Fibroblast of skin of scalp (primary cell): ENCODE data around the gene ABLIM2.

Source experiments
- DNase-seq: peaks from one replicate; pipeline ENCODE4 v3.0.0-alpha.2; 2013

Gene ABLIM2

GRCh38 chr4:8082517-8083055, 76.0 kb downstream of the ABLIM2 start:
- DNase-seq, result no peak

- DNase-seq, result no peak
These were observed 76.7 kb downstream of the ABLIM2 start for GRCh38 chr4:8081621-8082516.

GRCh38 chr4:8081171-8081570, 77.4 kb downstream of the ABLIM2 start:
- no peak for DNase-seq

GRCh38 chr4:8080754-8081065, 77.9 kb downstream of the ABLIM2 start:
- no peak for DNase-seq

GRCh38 chr4:8079916-8080753, 78.5 kb downstream of the ABLIM2 start:
- DNase-seq, result no peak

GRCh38 chr4:8079031-8079885, 79.4 kb downstream of the ABLIM2 start:
- no peak for DNase-seq

- no peak for DNase-seq
These were observed 80.0 kb downstream of the ABLIM2 start for GRCh38 chr4:8078610-8079015.

- no peak for DNase-seq
These were observed 80.5 kb downstream of the ABLIM2 start for GRCh38 chr4:8078109-8078494.

GRCh38 chr4:8077181-8078108, 81.2 kb downstream of the ABLIM2 start:
- DNase-seq, result no peak

GRCh38 chr4:8076023-8076422, 82.6 kb downstream of the ABLIM2 start:
- no peak for DNase-seq

GRCh38 chr4:8073206-8073863, 85.3 kb downstream of the ABLIM2 start:
- DNase-seq, result no peak

- DNase-seq, result no peak
These were observed 86.2 kb downstream of the ABLIM2 start for GRCh38 chr4:8072235-8072968.

GRCh38 chr4:8071766-8072165, 86.8 kb downstream of the ABLIM2 start:
- no peak for DNase-seq

GRCh38 chr4:8070736-8071718, 87.6 kb downstream of the ABLIM2 start:
- no peak for DNase-seq

- DNase-seq, result no peak
These were observed 89.4 kb downstream of the ABLIM2 start for GRCh38 chr4:8069102-8069752.

- DNase-seq, result no peak
These were observed 90.4 kb downstream of the ABLIM2 start for GRCh38 chr4:8067945-8068896.
